HepG2 (cell line): ENCODE measurements around the gene KRT3. TPM values are rescaled to one million over a fixed set of nuclear protein-coding genes. Genes with fewer than 3 reads are reported as not detected.

ENCODE experiments used
- CEBPZ ChIP-seq: IDR thresholded peaks from 2 replicates; pipeline ENCODE4 v1.6.1; 2012; ENCODE audit warnings: low read length, improper control_type of control experiment
- CTCF ChIP-seq: sonication (generic); formaldehyde crosslinking; IDR thresholded peaks from 2 replicates; pipeline ENCODE4 v1.5.0; 2020; ENCODE audit warnings: mild to moderate bottlenecking, missing genetic modification reagents, moderate library complexity
- MYNN ChIP-seq: sonication (generic); formaldehyde crosslinking; IDR thresholded peaks from 2 replicates; pipeline ENCODE4 v1.4.0; 2020; ENCODE audit warnings: mild to moderate bottlenecking, low read depth, missing genetic modification reagents
- MYPOP ChIP-seq: sonication (generic); formaldehyde crosslinking; IDR thresholded peaks from 2 replicates; pipeline ENCODE4 v1.8.1; 2023; ENCODE audit warnings: mild to moderate bottlenecking, moderate library complexity, missing genetic modification reagents
- polyA plus RNA-seq, 8 experiments: library from polyadenylated mRNA; depleted of rRNA in 3 of 8; stranded (reverse) in 7 of 8; unstranded in 1 of 8; fragments of >200 nt; fragmentation: Illumina TruSeq in 4 of 8; extraction: Trizol in 4 of 8; gene quantifications; 2 replicates each; pipeline versions ENCODE4 v1.2.1 to v1.2.3, GENCODE V29; 2011 to 2016; ENCODE audit warnings: low read depth in 4 of 8, missing spikeins in 1 of 8, mixed read lengths in 1 of 8; ENCODE audit not compliant: insufficient read depth in 1 of 8
- total RNA-seq, 5 experiments: library from RNA; depleted of rRNA; stranded (reverse); fragments of >200 nt; fragmentation: Illumina TruSeq; extraction: Trizol; gene quantifications; 2 replicates each; pipeline ENCODE4 v1.2.3, GENCODE V29; 2016; ENCODE audit warnings: low read depth in 1 of 5
- TF ChIP-seq, protein P1 (sequence below): sonication (generic); formaldehyde crosslinking; IDR thresholded peaks from 2 replicates; pipeline ENCODE4 v1.5.0; 2020; ENCODE audit warnings: mild to moderate bottlenecking, missing genetic modification reagents

The KRT3 gene
- total and polyA plus RNA-seq, 2 of the 13 experiments (the other 11 are each of a cell fraction or from before 2014, with no cell fraction given): not detected

DNA sequence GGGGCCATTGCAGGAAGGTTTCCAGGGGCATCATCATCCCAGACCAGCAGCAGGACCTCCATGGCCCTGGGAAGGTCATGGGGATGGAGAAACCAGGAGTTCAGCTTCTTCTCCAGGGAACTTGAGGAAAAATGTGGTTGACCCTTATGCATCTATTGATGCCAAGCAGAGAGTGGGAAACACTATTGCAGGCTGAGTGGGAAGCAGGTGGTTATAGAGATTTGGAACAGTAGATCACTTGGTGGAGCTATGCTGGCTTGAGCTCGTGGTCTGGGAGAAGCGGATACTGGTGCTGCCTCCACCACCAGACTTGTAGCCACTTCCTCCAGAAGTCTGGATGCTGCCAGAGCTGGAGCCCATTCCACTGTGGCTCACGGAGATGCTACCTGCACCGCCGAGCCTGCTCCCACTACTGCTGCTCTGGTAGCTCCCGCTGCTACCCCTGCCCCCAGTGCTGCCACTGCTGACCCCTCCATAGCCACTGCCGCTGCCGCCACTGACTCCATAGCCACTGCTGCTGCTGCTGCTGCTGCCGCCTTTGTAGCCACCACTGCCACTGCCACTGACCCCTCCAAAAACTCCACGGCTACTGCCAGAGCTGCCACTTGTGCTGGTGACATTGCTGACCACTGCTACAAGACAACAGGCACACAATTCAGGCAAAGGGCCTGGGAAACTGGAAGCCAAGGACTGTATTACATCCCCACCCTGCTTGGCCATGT lies 27.3 kb downstream of the KRT3 start (continued):
- TF ChIP-seq CEBPZ (no peak), CTCF (CRISPR knock-in tag) (no peak), MYNN (CRISPR knock-in tag) (no peak), MYPOP (CRISPR knock-in tag) (no peak)
- TF ChIP-seq, protein P1, sequence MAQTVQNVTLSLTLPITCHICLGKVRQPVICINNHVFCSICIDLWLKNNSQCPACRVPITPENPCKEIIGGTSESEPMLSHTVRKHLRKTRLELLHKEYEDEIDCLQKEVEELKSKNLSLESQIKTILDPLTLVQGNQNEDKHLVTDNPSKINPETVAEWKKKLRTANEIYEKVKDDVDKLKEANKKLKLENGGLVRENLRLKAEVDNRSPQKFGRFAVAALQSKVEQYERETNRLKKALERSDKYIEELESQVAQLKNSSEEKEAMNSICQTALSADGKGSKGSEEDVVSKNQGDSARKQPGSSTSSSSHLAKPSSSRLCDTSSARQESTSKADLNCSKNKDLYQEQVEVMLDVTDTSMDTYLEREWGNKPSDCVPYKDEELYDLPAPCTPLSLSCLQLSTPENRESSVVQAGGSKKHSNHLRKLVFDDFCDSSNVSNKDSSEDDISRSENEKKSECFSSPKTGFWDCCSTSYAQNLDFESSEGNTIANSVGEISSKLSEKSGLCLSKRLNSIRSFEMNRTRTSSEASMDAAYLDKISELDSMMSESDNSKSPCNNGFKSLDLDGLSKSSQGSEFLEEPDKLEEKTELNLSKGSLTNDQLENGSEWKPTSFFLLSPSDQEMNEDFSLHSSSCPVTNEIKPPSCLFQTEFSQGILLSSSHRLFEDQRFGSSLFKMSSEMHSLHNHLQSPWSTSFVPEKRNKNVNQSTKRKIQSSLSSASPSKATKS (CRISPR knock-in tag): no peak
